Measurements from ENCODE around the gene PDZD2.

- TF ChIP-seq CTCF (IDR thresholded peaks at IDR 0.05) (no peak), POLR2AphosphoS5 (IDR thresholded peaks at IDR 0.05) (no peak), POLR2A (IDR thresholded peaks at IDR 0.05) (no peak), EP300 (IDR thresholded peaks at IDR 0.05) (no peak)
These were observed 155.1 kb downstream of the PDZD2 start for GRCh38 chr5:31794009-31794408.

All from stomach (tissue), 4 donors.